NCI-H187 (cell line): ENCODE measurements around the gene LMAN2L.
A peak's percentile ranks its signal among the peaks of the same experiment; 100 is the strongest.
"Not testable (repeated sequence)": the region's sequence is repeated elsewhere in the genome, so short reads cannot be mapped to it uniquely, and the experiment has no call there.

Source experiments
- DNase-seq, 2 experiments: peaks; one replicate each; lab custom pipeline; 2025; lab: John Stamatoyannopoulos, UW

LMAN2L gene

GRCh38 chr2:96687711-96688640, 51.9 kb downstream of the LMAN2L start:
- no peak for DNase-seq

GRCh38 chr2:96687266-96687665, 52.6 kb downstream of the LMAN2L start:
- no peak for DNase-seq

GRCh38 chr2:96685577-96686459, 54.0 kb downstream of the LMAN2L start:
- peak in 1 of 2 experiments; percentile 2 for DNase-seq

- DNase-seq: no peak
These were observed 54.8 kb downstream of the LMAN2L start for GRCh38 chr2:96684883-96685576.

GRCh38 chr2:96683972-96684820, 55.7 kb downstream of the LMAN2L start:
- DNase-seq: no peak

- no peak for DNase-seq
These were observed 56.6 kb downstream of the LMAN2L start for GRCh38 chr2:96683307-96683706.

- DNase-seq: no peak
These were observed 58.3 kb downstream of the LMAN2L start for GRCh38 chr2:96681540-96681939.

GRCh38 chr2:96680561-96681141, 59.2 kb downstream of the LMAN2L start:
- no peak for DNase-seq

- DNase-seq: no peak
These were observed 60.0 kb downstream of the LMAN2L start for GRCh38 chr2:96679848-96680247.

GRCh38 chr2:96669539-96670215, 70.2 kb downstream of the LMAN2L start:
- no peak for DNase-seq

- no peak for DNase-seq
These were observed 71.1 kb downstream of the LMAN2L start for GRCh38 chr2:96668771-96669170.

- not testable (repeated sequence) for DNase-seq
These were observed 74.1 kb downstream of the LMAN2L start for GRCh38 chr2:96665717-96666116.

- no peak for DNase-seq
These were observed 74.7 kb downstream of the LMAN2L start for GRCh38 chr2:96665083-96665569.

- DNase-seq: no peak
These were observed 75.4 kb downstream of the LMAN2L start for GRCh38 chr2:96664366-96664925.

GRCh38 chr2:96663829-96664228, 76.0 kb downstream of the LMAN2L start:
- no peak for DNase-seq

GRCh38 chr2:96663177-96663576, 76.7 kb downstream of the LMAN2L start:
- no peak for DNase-seq

GRCh38 chr2:96662360-96662759, 77.5 kb downstream of the LMAN2L start:
- no peak for DNase-seq

- DNase-seq: no peak
These were observed 78.5 kb downstream of the LMAN2L start for GRCh38 chr2:96661324-96661723.

GRCh38 chr2:96656540-96656939, 83.3 kb downstream of the LMAN2L start:
- DNase-seq: no peak
